WTC11 (cell line): Measurements from ENCODE around the gene GRB10.

Experiments used
- GABPB1 ChIP-seq: sonication (generic); formaldehyde crosslinking; IDR thresholded peaks from 2 replicates; pipeline ENCODE4 v1.8.1; 2023; ENCODE audit warnings: mild to moderate bottlenecking, missing genetic modification reagents
- MYBL2 ChIP-seq: sonication (generic); formaldehyde crosslinking; IDR thresholded peaks from 2 replicates; pipeline ENCODE4 v1.8.1; 2023; ENCODE audit warnings: mild to moderate bottlenecking, moderate library complexity, missing genetic modification reagents
- NFYB ChIP-seq: sonication (generic); formaldehyde crosslinking; conservative IDR thresholded peaks from 2 replicates; pipeline ENCODE4 v1.8.0; 2022; ENCODE audit warnings: low read depth, missing genetic modification reagents
- NR2C2 ChIP-seq: sonication (generic); formaldehyde crosslinking; IDR thresholded peaks from 2 replicates; pipeline ENCODE4 v1.8.0; 2022; ENCODE audit warnings: mild to moderate bottlenecking, missing genetic modification reagents
- SP1 ChIP-seq: sonication (generic); formaldehyde crosslinking; conservative IDR thresholded peaks from 2 replicates; pipeline ENCODE4 v1.8.1; 2022; ENCODE audit warnings: missing genetic modification reagents
- ZBTB21 ChIP-seq: sonication (generic); formaldehyde crosslinking; IDR thresholded peaks from 2 replicates; pipeline ENCODE4 v1.8.1; 2023; ENCODE audit warnings: mild to moderate bottlenecking, missing genetic modification reagents, borderline replicate concordance
- ZNF138 ChIP-seq: sonication (generic); formaldehyde crosslinking; conservative IDR thresholded peaks from 2 replicates; pipeline ENCODE4 v1.8.1; 2022; ENCODE audit warnings: mild to moderate bottlenecking, moderate library complexity, missing genetic modification reagents
- ZNF317 ChIP-seq: sonication (generic); formaldehyde crosslinking; IDR thresholded peaks from 2 replicates; pipeline ENCODE4 v1.8.1; 2023; ENCODE audit warnings: low read depth, mild to moderate bottlenecking, moderate library complexity, missing genetic modification reagents, borderline replicate concordance
- TF ChIP-seq, protein P1 (sequence below): fragments of 200-600 bp; IDR thresholded peaks from 2 replicates; pipeline ENCODE4 v1.8.0; 2022; ENCODE audit warnings: antibody characterized with exemption

DNA sequence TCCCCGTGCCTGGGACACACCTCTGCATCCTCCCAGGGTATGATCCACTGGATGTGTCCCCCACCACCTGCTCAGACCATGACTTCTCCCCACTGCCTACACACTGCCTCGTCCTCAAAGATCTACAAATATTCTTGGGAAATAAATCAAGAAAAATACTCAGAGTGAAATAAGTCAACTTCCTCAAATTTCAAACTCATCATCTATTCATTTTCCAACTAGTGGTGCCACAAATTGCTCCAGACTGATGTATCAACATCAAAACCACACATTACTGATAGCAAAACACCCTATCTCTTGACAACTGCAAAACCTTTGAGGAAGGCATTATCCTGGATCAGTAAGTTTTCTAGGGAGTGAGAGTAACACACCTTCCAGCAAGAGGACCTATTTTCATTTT is 87.7 kb downstream of the GRB10 start:
- TF ChIP-seq, protein P1, sequence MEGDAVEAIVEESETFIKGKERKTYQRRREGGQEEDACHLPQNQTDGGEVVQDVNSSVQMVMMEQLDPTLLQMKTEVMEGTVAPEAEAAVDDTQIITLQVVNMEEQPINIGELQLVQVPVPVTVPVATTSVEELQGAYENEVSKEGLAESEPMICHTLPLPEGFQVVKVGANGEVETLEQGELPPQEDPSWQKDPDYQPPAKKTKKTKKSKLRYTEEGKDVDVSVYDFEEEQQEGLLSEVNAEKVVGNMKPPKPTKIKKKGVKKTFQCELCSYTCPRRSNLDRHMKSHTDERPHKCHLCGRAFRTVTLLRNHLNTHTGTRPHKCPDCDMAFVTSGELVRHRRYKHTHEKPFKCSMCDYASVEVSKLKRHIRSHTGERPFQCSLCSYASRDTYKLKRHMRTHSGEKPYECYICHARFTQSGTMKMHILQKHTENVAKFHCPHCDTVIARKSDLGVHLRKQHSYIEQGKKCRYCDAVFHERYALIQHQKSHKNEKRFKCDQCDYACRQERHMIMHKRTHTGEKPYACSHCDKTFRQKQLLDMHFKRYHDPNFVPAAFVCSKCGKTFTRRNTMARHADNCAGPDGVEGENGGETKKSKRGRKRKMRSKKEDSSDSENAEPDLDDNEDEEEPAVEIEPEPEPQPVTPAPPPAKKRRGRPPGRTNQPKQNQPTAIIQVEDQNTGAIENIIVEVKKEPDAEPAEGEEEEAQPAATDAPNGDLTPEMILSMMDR = no peak
- TF ChIP-seq MYBL2 (CRISPR knock-in tag) = no peak
- TF ChIP-seq ZNF138 = no peak
- no peak for TF ChIP-seq GABPB1 (CRISPR knock-in tag)
- TF ChIP-seq SP1 (CRISPR knock-in tag) = no peak
- no peak for TF ChIP-seq ZBTB21 (CRISPR knock-in tag)
- TF ChIP-seq NR2C2 (CRISPR knock-in tag) = no peak
- no peak for TF ChIP-seq NFYB (CRISPR knock-in tag)
- no peak for TF ChIP-seq ZNF317 (CRISPR knock-in tag)
